ENCODE data around the gene BORCS6.

The BORCS6 gene

GRCh38 chr17:8189711-8190477 lies at the start of gene BORCS6:
TSS of gene BORCS6 (minus strand) at chr17:8190180. CDS start at chr17:8190140, 40 bp downstream.
- DNase-seq, result peak; percentile 98 to 100 (median 99)
- intact Hi-C loops (cut with DNase I), result loop anchor here (10.0 kb wide), 1 partner anchor 65 kb away; the partner anchor contains the start of gene HES7

- intact Hi-C loops (cut with DNase I), result no loop called here
- DNase-seq, result no peak
Measured at GRCh38 chr17:8237886-8238285, 47.9 kb upstream of the BORCS6 start.

DNA sequence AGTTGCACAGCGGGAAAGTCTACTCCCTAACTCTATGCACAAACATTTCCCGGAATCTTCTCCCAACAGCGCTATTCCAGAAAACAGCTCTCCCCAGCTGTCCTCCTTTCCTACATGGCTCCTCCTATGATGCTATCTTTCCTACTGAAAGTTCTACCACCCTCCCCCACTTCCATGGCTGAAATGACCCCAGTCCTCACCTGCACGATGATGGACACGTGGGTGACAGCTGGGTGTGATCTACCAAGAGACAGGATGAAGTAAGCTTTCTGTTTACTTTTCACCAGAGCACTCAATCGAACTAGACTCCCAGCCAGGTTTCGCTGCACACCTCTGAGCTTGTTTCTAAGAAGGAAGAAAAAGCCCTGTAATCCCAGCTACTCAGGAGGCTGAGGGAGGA lies 47.2 kb upstream of the BORCS6 start:
- intact Hi-C loops (cut with DNase I), result no loop called here
- no peak for DNase-seq

DNA sequence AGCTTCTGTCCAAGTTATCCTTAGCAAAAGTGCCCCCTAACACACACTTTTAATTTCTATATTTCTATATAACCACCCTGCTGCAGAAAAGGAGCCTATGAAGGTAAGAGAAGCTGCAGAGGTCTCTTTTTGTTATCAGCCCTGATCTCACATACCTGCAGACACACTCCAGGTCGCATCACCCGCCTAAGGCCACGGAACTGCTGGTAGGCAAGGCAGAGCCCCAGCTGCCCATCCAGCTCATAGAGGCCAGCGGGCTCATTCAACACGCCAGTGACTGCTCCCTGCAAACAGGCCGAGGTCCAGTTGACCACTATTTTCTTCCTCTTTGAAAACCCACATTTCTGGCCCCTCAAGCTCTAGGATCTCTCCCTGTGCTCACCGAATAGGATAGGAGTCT lies 45.7 kb upstream of the BORCS6 start:
- intact Hi-C loops (cut with DNase I), result no loop called here

DNA sequence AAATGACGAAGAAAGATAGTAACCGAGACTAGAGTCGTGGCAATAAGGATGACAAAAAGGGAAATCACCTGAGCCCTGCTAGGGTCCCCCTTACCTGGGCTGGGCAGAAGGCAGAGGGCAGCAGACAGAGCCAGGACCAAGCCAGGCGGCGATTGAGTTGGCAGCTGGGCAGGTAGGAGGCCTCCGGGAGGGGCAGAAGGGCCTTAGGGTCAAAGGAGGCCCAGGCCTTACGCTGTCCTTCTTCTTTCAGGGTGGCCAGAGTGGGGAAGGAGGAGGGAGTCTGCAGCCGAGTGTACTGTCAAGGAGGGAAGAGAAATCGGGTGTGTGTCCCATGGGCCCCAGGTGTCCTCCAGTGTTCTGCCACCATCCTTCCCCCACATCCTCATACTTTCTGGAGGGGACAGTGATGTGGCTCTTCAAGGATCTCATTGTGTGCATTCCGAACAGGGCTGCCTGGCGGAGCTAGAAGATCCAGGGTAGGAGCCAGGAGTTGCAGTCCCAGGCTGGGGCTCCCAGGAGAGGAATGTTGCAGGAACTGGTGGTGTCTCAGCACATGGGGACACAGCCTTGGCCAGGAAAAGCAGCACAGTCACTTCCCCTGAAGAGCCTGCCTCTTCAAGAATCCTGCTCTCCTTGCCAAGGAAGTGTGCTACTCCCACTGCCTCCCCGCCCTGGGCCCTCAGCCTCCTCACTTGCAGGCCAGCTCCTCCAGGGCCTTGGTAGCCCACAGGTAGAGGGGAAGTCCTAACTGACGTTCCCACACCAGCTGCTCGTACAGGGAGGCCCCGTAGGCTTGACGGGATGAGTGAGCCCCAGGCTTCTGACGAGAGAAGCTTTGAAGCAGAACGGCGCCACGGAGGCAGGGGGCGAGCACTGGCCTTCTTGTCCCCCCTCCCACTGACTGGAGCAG lies 44.6 kb upstream of the BORCS6 start:
- DNase-seq, result no peak
- intact Hi-C loops (cut with DNase I), result no loop called here

More for the DNA sequence above, 45.7 kb upstream of the BORCS6 start:
- no peak for DNase-seq

- no peak for DNase-seq
- intact Hi-C loops (cut with DNase I), result no loop called here
Measured at GRCh38 chr17:8231701-8232100, 41.7 kb upstream of the BORCS6 start.

- intact Hi-C loops (cut with DNase I), result loop anchor here (10.0 kb wide), 1 partner anchor 68 kb away; the partner anchor contains the start of gene SLC25A35
- DNase-seq, result no peak
Measured at GRCh38 chr17:8227238-8227581, 37.2 kb upstream of the BORCS6 start.

- peak; percentile 28 to 92 (median 79) for DNase-seq
- intact Hi-C loops (cut with DNase I), result loop anchor here (10.0 kb wide), 1 partner anchor 68 kb away; the partner anchor contains the start of gene SLC25A35
Measured at GRCh38 chr17:8226536-8227237, 36.7 kb upstream of the BORCS6 start.

DNA sequence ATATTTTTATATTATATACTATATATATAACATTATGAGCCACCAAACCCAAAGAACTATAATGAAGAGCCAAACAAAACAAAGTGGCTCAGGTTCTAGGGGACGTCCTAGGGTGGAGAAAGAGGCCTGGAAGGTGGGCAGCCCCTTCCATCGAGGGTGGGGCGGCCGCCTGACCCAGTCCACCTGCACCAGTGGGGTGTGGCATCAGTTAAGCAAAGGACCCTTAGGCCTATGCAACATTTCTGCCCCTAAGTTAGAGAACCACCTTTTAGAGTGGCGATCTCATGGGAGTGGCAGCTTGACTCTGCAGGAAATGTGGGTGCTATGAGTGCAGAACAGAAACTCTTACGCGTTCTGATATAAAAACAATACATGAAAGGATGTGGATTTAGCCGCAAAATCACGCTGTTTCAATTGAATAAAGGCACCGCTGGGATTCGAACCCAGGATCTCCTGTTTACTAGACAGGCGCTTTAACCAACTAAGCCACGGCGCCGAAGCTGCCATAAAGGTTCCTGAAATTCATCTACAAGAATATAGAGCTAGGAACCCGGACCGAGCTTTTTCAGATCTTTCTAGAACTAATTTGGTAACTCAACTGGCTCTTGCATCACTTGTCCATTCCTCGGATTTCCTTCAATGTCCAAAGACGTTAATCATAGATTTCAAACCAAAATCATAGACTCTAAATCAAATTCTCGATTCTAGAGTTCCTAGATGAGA lies 36.0 kb upstream of the BORCS6 start:
- peak; percentile 13 to 92 (median 74) for DNase-seq
- intact Hi-C loops (cut with DNase I), result loop anchor here (10.0 kb wide), 1 partner anchor 69 kb away; the partner anchor contains the start of gene SLC25A35

DNA sequence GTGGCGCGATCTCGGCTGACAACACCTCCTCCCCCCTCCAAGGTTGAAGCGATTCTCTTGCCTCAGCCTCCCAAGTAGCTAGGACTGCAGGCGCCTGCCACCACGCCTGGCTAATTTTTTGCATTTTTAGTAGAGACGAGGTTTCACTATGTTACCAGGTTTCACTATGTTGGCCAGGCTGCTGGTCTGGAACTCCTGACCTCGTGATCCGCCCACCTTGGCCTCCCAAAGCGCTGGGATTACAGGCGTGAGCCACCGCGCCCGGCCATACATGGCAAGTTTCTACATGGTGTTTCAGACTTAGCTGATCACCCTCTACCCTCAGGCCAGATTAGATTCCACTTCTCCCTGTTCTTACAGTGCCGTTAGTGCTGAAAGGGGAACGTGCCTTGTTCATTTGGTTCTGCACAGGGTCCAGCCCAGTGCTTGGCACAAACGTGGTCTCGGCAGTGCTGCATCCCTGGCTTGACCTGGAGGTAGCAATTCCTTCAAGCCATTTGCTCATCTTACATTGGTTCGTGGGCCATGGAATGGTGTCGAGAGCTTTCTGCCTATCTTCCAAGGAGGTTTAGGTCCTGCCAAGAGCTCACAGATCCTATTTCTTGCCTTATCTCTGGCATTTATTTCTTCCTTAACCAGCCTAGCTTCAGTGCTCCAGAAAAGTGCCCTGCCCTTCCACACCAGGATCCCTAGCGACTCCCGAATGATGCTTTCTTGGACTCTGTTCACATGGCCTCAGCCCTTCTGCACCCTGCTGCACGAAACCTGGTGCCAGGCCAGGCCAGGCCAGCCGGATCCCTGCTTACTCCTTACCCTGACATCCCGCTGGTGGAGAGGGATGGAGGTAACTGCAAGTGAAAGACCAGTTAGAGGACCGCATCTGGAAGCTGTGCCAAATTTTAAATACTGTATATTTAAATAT lies 35.2 kb upstream of the BORCS6 start:
- DNase-seq, result peak in 1 of 42 donors; percentile 6
- intact Hi-C loops (cut with DNase I), result loop anchor here (10.0 kb wide), 1 partner anchor 70 kb away; the partner anchor contains the start of gene SLC25A35

DNA sequence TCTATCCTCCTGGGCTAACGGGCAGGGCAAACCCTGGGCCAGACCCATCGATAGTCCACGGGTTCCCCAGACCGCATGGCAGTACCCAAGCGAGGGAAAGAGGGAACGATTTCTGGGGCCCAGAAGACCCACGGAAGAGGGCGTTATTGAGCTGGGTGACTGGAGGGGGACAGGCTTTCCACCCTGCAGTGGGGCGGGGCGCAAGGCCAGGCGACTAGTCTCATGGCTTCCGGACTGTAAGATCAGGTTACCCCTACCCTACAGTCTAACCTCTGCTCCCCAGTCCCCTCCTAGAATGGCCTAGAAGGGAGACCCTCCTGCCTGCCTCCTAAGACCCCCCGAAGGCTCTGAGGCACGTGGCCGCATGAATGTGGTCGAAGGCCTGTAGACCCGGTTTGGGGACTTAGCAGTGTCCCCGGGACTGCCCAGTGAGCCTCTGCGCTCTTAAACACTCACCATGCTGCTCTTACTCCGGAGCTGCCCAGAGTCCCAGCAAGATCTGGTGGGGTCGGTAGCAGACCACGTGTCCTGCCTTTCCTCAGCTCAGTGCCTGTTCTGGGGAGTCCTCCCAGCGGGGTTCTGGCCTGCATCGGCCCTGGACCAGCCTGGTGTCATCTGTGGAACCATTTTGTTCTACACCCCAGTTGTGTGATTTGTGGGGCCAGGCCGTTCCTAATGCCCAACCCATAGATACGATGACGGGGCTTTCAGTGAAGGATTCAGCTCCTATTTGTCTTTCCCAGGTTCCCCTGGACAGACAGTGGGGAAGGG lies 33.6 kb upstream of the BORCS6 start:
- intact Hi-C loops (cut with DNase I), result loop anchor here (2.0 to 10.0 kb wide), 3 partner anchors 37 to 105 kb away; partner anchors contain the start of genes ALOXE3 and SLC25A35
- DNase-seq, result peak; percentile 31 to 83 (median 59)

DNA sequence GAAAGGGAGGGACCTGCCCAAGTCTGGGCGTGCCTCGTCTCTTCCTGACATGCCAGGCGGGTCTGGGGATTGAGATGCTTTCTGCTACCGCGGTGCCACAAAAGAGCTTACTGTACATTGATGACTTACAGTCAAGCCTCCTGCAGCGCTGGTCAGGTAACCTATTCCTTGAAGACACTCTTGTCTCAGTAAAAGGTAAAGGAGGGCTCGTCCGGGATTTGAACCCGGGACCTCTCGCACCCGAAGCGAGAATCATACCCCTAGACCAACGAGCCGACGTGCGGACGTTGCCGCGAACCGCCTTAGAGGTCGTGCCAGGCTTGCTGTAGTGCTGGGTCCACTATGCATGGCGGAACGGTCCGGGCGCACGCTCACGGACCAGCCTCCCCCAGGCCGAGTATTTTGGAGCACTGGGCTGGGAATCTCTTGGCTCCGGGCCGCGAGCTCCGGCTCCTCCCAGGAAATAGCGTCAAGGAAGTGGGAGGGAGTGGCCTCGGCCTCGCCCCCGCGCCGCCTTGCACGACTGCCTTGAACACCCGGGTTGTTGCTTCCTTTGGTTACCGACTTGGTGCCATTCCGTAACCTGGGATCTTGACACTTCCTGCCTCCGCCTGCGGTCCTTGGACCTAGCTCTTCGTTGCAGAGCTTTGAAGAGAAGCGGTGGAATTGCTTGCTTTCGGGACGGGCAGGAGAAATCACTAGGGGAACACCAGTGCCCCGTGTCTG lies 32.8 kb upstream of the BORCS6 start:
- peak; percentile 90 to 97 (median 94) for DNase-seq
- intact Hi-C loops (cut with DNase I), result loop anchor here (2.0 to 10.0 kb wide), 3 partner anchors 36 to 104 kb away; partner anchors contain the start of genes ALOXE3 and SLC25A35

DNA sequence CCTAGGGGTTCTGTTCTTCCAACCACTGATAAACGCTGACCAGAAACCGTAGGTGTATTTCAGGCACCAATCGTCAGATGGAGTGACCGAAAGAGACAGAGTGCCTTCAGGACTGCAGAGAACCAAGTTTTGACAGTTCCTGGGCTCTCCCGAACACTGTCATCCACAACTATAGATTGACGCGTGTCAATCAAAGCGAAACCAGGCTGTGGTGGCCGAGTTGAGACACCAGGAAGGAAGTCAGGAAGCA lies 32.3 kb upstream of the BORCS6 start:
- intact Hi-C loops (cut with DNase I), result loop anchor here (2.0 to 10.0 kb wide), 3 partner anchors 36 to 104 kb away; partner anchors contain the start of genes ALOXE3 and SLC25A35
- DNase-seq, result no peak

DNA sequence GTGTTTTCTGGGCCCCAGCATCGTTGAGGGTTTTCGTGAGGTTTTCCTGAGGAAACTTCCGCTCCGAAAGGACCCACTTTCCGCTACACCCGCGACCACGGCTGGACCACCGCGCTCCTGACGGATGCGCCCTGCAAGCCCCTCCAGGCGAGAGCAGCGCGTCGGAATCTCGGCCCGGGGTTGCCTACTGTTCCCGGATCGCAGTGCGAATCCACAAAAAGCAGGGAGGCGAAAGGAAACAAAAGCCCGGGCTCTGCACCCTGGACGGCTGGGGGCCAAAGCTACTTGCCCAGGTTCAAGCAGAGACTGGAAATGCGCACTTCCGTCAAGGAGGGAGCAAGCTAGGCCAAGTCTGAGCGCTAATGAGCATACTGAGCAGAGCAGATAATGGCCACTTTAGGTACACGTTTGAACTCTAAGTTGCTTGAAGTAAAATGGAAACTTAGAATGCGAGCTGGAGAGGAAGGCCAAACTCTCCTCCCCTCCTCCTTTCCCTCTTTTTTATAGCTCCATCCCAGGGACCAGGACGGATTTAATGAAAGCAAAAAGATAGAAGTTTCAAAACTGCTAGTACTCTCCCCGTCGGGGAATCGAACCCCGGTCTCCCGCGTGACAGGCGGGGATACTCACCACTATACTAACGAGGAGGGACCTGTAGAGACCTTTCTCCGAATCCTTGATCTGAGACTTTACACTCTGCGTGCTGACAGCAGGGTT lies 31.8 kb upstream of the BORCS6 start:
- peak; percentile 53 to 98 (median 91) for DNase-seq
- intact Hi-C loops (cut with DNase I), result loop anchor here (2.0 to 10.0 kb wide), 3 partner anchors 35 to 103 kb away; partner anchors contain the start of genes ALOXE3 and SLC25A35
